Measurements from ENCODE around the gene ARFGAP1.
"Not testable (repeated sequence)": the region's sequence is repeated elsewhere in the genome, so short reads cannot be mapped to it uniquely, and the experiment has no call there.

DNA sequence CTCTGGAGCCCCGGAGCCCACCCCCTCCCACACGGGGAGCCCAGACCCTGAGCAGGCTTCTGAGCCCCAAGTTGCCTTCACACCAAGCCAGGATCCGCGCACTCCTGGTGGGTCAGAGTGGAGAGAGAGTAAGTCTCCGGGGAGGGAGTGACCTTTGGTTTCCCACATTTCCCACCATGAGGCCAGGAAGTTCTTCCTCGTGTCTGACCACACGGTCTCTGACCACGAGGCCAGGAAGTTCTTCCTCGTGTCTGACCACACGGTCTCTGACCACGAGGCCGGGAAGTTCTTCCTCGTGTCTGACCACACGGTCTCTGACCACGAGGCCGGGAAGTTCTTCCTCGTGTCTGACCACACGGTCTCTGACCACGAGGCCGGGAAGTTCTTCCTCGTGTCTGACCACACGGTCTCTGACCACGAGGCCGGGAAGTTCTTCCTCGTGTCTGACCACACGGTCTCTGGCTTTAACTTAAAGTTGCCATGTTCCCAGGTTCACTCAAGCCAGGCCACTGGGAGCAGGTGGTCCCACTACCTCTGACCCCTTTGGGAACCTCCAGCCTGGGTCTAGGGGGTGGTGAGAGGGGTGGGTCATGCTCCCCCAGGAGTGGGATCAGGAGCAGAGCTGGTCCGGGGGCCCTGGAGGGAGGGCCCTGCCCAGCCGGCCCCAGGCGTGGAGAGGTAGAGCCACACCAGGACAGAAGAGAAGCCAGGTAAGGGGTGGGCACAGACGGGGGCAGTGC lies 33.5 kb downstream of the ARFGAP1 start:
- TF ChIP-seq, protein P1, sequence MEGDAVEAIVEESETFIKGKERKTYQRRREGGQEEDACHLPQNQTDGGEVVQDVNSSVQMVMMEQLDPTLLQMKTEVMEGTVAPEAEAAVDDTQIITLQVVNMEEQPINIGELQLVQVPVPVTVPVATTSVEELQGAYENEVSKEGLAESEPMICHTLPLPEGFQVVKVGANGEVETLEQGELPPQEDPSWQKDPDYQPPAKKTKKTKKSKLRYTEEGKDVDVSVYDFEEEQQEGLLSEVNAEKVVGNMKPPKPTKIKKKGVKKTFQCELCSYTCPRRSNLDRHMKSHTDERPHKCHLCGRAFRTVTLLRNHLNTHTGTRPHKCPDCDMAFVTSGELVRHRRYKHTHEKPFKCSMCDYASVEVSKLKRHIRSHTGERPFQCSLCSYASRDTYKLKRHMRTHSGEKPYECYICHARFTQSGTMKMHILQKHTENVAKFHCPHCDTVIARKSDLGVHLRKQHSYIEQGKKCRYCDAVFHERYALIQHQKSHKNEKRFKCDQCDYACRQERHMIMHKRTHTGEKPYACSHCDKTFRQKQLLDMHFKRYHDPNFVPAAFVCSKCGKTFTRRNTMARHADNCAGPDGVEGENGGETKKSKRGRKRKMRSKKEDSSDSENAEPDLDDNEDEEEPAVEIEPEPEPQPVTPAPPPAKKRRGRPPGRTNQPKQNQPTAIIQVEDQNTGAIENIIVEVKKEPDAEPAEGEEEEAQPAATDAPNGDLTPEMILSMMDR (IDR thresholded peaks at IDR 0.05; ENCODE audit: low read depth, low read length) = not testable (repeated sequence)
- TF ChIP-seq EZH2phosphoT487 (IDR thresholded peaks at IDR 0.05; ENCODE audit: low read depth) = not testable (repeated sequence)
